DOHH2 (cell line): ENCODE measurements around the gene POLD4.

Experiments
- H3F3A ChIP-seq: fragments of 200-600 bp; sonication (generic), shearing (Covaris generic); 2 replicates; pipeline ENCODE4 v1.6.0; 2016; ENCODE audit warnings: antibody characterized with exemption, mild to moderate bottlenecking; ENCODE audit not compliant: control insufficient read depth, insufficient read depth
- H3K27ac ChIP-seq: fragments of 200-600 bp; sonication (generic); 2 replicates; pipeline ENCODE4 v1.5.1; 2014; ENCODE audit warnings: low read depth, mild to moderate bottlenecking, low read length, moderate library complexity
- H3K27me3 ChIP-seq: fragments of 200-600 bp; sonication (generic); 2 replicates; pipeline ENCODE4 v1.6.1; 2014; ENCODE audit warnings: mild to moderate bottlenecking, low read length, mixed read lengths; ENCODE audit not compliant: control insufficient read depth
- H3K36me3 ChIP-seq: fragments of 200-600 bp; sonication (generic); 2 replicates; pipeline ENCODE4 v1.6.1; 2014; ENCODE audit warnings: mild to moderate bottlenecking, low read length, moderate library complexity, mixed read lengths; ENCODE audit not compliant: control insufficient read depth
- H3K4me1 ChIP-seq: fragments of 200-600 bp; sonication (generic); 2 replicates; pipeline ENCODE4 v1.6.1; 2014; ENCODE audit warnings: mild to moderate bottlenecking, low read length, mixed read lengths; ENCODE audit not compliant: control insufficient read depth
- H3K4me2 ChIP-seq: fragments of 200-600 bp; sonication (generic); 2 replicates; pipeline ENCODE4 v1.6.0; 2014; ENCODE audit warnings: mild to moderate bottlenecking, low read length, moderate library complexity
- H3K4me3 ChIP-seq: fragments of 200-600 bp; sonication (generic); 2 replicates; pipeline ENCODE4 v1.5.1; 2014; ENCODE audit warnings: mild to moderate bottlenecking, low read length, mixed read lengths
- H3K79me2 ChIP-seq: fragments of 200-600 bp; sonication (generic); 2 replicates; pipeline ENCODE4 v1.6.1; 2014; ENCODE audit warnings: mild to moderate bottlenecking, low read length, mixed read lengths; ENCODE audit not compliant: control insufficient read depth
- H3K9me2 ChIP-seq: fragments of 200-600 bp; sonication (generic); replicated peaks from 2 replicates; pipeline ENCODE4 v1.6.1; 2014; ENCODE audit warnings: mild to moderate bottlenecking, low read length, mixed read lengths; ENCODE audit not compliant: control insufficient read depth
- H3K9me3 ChIP-seq: fragments of 200-600 bp; sonication (generic); 2 replicates; pipeline ENCODE4 v1.6.1; 2014; ENCODE audit warnings: antibody characterized with exemption, low read length, mixed read lengths; ENCODE audit not compliant: control insufficient read depth, insufficient read depth
- H4K20me1 ChIP-seq: fragments of 200-600 bp; sonication (generic); 2 replicates; pipeline ENCODE4 v1.6.0; 2014; ENCODE audit warnings: low read depth, mild to moderate bottlenecking, antibody characterized with exemption, low read length, moderate library complexity; ENCODE audit not compliant: control insufficient read depth, insufficient read depth
- CTCF ChIP-seq: fragments of 200-600 bp; sonication (generic); IDR thresholded peaks from one replicate; pipeline ENCODE4 v1.5.1; 2014; ENCODE audit warnings: antibody characterized with exemption, mild to moderate bottlenecking, low read depth, low read length; ENCODE audit not compliant: poor library complexity, severe bottlenecking
- EZH2phosphoT487 ChIP-seq: fragments of 200-600 bp; sonication (generic); IDR thresholded peaks from 2 replicates; pipeline ENCODE4 v1.6.1; 2017; ENCODE audit warnings: borderline replicate concordance, mild to moderate bottlenecking, antibody characterized with exemption, low read length, moderate library complexity, mixed read lengths

Gene POLD4

GRCh38 chr11:67345920-67346819 lies 7.2 kb downstream of the POLD4 start:
- Histone ChIP-seq H3K4me2 (peak overlapping the region; percentile 3; the same call in 1 of the 2 replicates), H3K4me1 (peaks cover 62% of the 10 kb centered on the region), H3K27ac (peak overlapping the region; percentile 51), H3F3A (peaks cover 26% of the 10 kb centered on the region), H3K4me3 (no peak overlapping the region), H3K27me3 (no peaks in the 10 kb centered on the region), H3K36me3 (peaks cover 5% of the 10 kb centered on the region), H3K79me2 (peaks cover 4% of the 10 kb centered on the region), H3K9me2 (no peaks in the 10 kb centered on the region), H3K9me3 (no peaks in the 10 kb centered on the region; the same call in 1 of the 2 replicates), H4K20me1 (no peaks in the 10 kb centered on the region)
- TF ChIP-seq EZH2phosphoT487 (no peak), CTCF (peak; percentile 94)

- TF ChIP-seq CTCF: no peak
- TF ChIP-seq EZH2phosphoT487: no peak
- peak overlapping the region; percentile 3; the same call in 1 of the 2 replicates for H3K4me2 ChIP-seq
- peak overlapping the region; percentile 51 for H3K27ac ChIP-seq
- H3F3A ChIP-seq: peaks cover 26% of the 10 kb centered on the region
- no peaks in the 10 kb centered on the region for H3K27me3 ChIP-seq
- H3K4me1 ChIP-seq: peaks cover 55% of the 10 kb centered on the region
- H3K9me2 ChIP-seq: no peaks in the 10 kb centered on the region
- no peaks in the 10 kb centered on the region for H3K79me2 ChIP-seq
- no peaks in the 10 kb centered on the region for H4K20me1 ChIP-seq
- H3K9me3 ChIP-seq: no peaks in the 10 kb centered on the region; the same call in 1 of the 2 replicates
- H3K4me3 ChIP-seq: no peak overlapping the region
- H3K36me3 ChIP-seq: no peaks in the 10 kb centered on the region
Measured at GRCh38 chr11:67345247-67345919, 8.0 kb downstream of the POLD4 start.

GRCh38 chr11:67344264-67344663 lies 9.1 kb downstream of the POLD4 start:
- H3K4me3 ChIP-seq: no peak overlapping the region
- peaks cover 20% of the 10 kb centered on the region for H3F3A ChIP-seq
- peak overlapping the region; percentile 17 for H3K4me2 ChIP-seq
- H3K27ac ChIP-seq: peak overlapping the region; percentile 12; the same call in 1 of the 2 replicates
- peaks cover 43% of the 10 kb centered on the region for H3K4me1 ChIP-seq
- H4K20me1 ChIP-seq: no peaks in the 10 kb centered on the region
- H3K9me2 ChIP-seq: no peaks in the 10 kb centered on the region
- TF ChIP-seq EZH2phosphoT487: no peak
- no peaks in the 10 kb centered on the region for H3K27me3 ChIP-seq
- H3K36me3 ChIP-seq: no peaks in the 10 kb centered on the region
- H3K9me3 ChIP-seq: no peaks in the 10 kb centered on the region; the same call in 1 of the 2 replicates
- no peaks in the 10 kb centered on the region for H3K79me2 ChIP-seq

GRCh38 chr11:67337257-67337656 lies 16.1 kb downstream of the POLD4 start:
- Histone ChIP-seq H3K27me3 (no peaks in the 10 kb centered on the region), H3K4me1 (no peaks in the 10 kb centered on the region), H3K27ac (no peak overlapping the region), H3K9me3 (no peaks in the 10 kb centered on the region; the same call in 1 of the 2 replicates), H3K9me2 (no peaks in the 10 kb centered on the region), H4K20me1 (no peaks in the 10 kb centered on the region), H3K4me3 (no peak overlapping the region), H3K36me3 (no peaks in the 10 kb centered on the region), H3K4me2 (no peak overlapping the region), H3F3A (no peaks in the 10 kb centered on the region), H3K79me2 (no peaks in the 10 kb centered on the region)
- TF ChIP-seq CTCF: no peak
